HG03378 (cell line): ENCODE measurements around the gene FYN.
"Not testable (repeated sequence)": the region's sequence is repeated elsewhere in the genome, so short reads cannot be mapped to it uniquely, and the experiment has no call there.

Experiments used
- ATAC-seq: cut with Tn5 transposase; IDR thresholded peaks from one replicate; pipeline ENCODE4 v1.9.1; 2021; ENCODE audit warnings: mild to moderate bottlenecking, moderate library complexity; ENCODE audit not compliant: unreplicated experiment

Gene FYN

DNA sequence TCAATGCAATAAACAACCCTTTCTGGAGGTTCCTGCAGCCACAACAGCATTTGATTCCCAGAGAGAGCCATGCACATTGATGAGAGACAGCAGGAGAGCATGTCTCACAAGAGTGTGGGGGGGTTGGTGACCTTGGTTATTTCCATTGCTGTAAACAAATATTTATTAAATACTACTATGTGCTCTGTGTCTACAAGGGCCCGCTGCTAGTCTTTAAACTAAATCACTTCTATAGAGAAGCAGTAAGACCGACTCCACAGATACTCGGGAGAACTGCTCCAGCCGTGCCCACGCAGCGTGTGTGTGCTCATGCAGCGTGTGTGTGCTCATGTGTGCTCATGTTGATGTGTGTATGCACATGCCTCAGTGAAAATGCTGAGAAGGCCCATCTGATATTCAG, 184.9 kb downstream of the FYN start:
- no peak for ATAC-seq

DNA sequence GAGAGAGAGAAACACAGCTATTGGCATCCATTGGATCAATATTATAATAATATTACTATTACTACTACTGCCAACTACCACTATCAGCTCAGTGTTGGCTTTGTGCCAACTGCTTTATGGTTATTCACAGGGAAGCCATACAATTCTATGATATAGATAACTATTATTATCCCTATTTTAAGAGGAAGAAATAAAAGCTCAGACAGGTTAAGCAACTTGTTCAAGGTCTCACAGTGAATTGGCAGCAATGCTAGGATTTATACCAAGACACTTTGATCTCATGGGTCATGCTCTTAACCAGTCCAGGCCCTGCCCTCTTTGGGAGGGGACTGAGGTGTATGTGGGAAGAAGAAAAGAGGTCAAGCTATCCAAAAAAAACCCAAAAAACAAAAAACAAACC, 185.6 kb downstream of the FYN start:
- ATAC-seq, result no peak

DNA sequence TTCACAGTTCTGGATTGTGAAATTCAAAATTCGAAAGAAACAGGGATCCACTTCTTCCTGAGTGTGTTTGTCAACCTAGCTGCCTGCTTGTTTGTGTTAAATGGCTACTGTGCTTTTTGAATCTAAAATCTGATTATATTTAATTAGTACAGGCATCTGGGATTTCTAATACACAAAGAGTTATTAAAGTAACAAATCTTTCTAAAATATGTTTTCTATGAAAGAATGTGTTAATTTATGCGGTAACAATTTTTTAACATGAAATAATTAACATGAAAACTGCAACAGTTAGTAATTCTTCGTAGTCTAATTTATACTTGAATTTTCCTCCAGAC, 186.4 kb downstream of the FYN start:
- ATAC-seq, result no peak

DNA sequence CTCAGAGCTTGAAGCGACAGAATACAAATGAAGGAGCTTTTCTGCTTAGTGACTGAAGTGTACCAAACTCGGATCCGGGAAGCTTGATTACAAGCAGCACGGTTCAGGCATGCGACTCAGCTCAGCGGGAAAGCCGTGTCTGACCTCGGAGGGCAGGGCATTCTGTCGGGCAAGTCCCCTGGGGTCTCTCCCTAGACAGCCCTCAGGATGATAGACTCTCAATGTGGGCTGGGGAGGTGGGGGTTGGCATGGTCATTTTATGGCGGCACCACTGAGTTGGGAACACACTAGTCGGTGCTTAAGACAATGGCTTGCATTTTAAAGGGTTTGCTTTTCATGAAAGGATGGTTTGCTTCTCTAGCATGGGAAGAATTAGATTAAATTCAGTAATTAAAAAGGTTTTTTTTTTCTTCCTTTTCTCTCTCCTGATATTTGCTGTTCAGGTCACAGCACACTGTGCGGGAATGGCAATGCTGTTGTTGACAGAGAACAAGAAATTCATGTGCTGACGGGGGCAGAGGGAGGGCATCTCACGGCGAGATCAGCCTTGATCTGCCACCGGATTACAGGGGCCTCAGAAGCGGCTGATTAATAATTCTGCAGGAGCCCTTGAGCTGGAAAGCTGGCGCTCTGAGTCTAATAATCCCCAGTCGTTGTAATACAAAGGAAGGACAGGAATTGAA, 186.9 kb downstream of the FYN start:
- no peak for ATAC-seq

GRCh38 chr6:111685526-111685925, 187.7 kb downstream of the FYN start:
- ATAC-seq, result no peak

- ATAC-seq, result no peak
Observed at GRCh38 chr6:111685058-111685457, 188.2 kb downstream of the FYN start.

- no peak for ATAC-seq
Observed at GRCh38 chr6:111683749-111684267, 189.4 kb downstream of the FYN start.

DNA sequence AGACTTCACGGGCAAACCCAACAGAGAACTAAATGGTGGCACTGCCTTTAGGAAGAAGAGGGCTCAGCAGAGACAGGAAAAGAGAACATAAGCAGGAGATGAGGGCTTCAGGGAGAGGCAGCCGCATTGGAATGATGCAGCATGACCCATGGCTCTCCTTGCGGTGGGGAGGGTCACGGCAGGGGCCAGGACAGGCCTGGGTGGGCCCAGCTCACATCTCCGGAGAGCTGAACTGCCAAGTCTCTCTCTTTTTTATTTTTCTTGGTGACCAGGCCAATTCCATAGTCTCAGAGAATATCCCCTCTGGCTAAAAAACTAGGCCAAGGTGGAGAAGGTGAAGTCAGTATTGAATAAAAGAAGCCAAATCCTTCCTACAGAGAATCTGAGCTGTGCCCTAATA, 190.1 kb downstream of the FYN start:
- no peak for ATAC-seq

- ATAC-seq, result no peak
Observed at GRCh38 chr6:111681860-111682259, 191.4 kb downstream of the FYN start.

GRCh38 chr6:111680811-111681609, 192.2 kb downstream of the FYN start:
- ATAC-seq, result not testable (repeated sequence)

- no peak for ATAC-seq
Observed at GRCh38 chr6:111680015-111680712, 193.1 kb downstream of the FYN start.

- no peak for ATAC-seq
Observed at GRCh38 chr6:111679126-111679858, 194.0 kb downstream of the FYN start.

DNA sequence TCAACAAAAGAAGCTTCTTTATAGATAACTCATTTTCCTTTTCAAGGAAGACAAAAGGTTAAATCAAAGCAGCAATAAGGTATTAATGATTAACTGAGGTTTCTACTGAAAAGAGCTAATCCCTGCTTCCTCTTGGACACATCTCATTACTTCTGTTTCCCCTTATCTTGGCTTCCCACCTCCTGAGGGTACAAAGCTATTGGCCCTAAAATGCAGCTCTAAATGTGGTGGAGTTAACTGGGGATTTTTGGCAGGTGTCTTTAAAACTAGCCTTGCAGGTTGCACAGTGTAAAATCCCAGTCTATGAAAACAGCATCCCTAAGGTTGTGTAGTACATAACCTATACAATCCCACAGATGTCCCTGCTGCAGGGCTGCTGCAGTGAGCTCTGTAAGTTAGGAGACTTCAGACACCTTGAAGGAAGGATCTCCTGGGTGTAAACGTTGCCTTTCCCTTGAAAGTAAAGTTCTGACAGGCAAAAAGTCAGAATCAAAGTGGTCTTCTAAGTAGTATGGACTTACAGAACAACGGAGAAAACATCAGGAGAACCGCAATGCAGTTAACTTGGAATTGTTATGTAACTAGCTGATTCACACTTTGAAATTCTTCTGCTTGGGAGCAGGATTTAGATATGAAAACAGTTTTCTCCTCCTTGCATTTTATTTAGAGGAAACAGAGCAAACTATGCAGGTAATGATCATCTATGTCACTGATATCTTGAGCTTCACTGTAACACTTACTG, 195.8 kb downstream of the FYN start:
- no peak for ATAC-seq

DNA sequence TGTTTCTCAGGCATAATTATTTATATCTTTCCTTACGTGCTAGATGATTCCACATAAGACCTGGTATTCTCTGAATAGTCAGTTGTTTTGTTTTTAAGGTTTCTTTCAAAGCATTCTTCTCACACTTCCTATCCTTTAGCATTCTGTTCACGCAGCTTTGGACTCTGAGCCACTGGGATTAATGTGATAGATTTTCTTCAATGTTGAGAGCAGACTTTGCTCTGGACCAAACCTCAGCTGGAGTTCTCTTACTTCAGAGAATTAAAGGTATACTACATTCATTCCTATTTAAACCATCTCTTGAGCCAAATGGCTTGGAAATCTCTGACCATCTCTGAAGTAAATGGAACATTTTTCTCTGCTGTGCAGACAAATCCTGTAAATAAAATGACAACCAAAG, 196.9 kb downstream of the FYN start:
- no peak for ATAC-seq

DNA sequence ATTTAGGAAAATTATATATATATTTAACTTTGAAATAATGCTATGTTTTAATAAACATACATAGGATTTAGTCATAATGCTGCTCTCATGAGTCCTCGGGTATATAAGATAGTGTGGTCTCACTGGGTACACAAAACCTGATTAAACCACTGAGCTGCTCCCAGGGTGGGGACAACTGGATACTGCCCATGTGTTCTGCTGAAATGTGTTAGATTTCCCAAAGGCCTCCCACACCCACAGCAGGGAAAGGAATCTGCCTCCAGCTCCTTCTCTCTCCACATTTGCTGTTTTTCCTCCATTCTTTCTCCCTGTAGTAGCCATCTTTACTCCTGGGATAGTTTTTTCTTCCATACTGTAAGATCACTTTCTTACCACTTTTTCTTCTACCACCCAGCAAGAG, 198.4 kb downstream of the FYN start:
- ATAC-seq, result no peak

- no peak for ATAC-seq
Observed at GRCh38 chr6:111674413-111674812, 198.8 kb downstream of the FYN start.

GRCh38 chr6:111673937-111674336, 199.3 kb downstream of the FYN start:
- ATAC-seq, result no peak

GRCh38 chr6:111673532-111673931, 199.7 kb downstream of the FYN start:
- no peak for ATAC-seq

GRCh38 chr6:111672761-111673450, 200.3 kb downstream of the FYN start:
- ATAC-seq, result no peak

GRCh38 chr6:111669326-111669725, 203.9 kb downstream of the FYN start:
- no peak for ATAC-seq
